ENCODE results near the gene LRRC27.

LRRC27 gene

GRCh38 chr10:132417957-132418441 lies 86.0 kb downstream of the LRRC27 start:
- DNase-seq: no peak

- no peak for DNase-seq
These were observed 86.8 kb downstream of the LRRC27 start for GRCh38 chr10:132418527-132419416.

GRCh38 chr10:132419538-132420468 lies 87.8 kb downstream of the LRRC27 start:
- no peak for DNase-seq

DNA sequence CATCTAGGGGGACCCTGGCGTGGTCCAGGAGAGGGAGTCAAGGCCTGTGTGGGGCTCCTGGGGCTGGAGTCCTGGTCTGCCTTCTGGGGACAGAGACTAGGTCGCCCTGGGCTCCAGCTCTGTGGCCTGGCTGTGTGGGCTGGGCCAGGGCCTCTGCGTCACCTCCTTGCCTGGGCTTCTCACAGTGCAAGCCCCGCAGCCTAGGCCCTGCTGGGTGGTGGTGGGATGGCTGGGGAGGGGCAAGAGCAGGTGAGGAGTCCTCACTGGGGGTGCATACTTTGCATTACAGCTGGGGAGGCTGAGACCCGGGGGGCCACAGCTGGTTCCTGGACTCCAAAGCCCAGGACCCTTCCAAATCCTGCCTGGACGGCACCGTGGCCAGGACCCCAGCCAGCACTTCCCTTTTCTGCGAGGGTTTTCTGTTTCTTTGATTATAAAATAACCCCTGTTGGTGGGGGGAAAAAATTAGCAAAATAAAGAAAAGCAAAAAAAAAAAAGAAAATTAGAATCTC lies 88.5 kb downstream of the LRRC27 start:
- DNase-seq: no peak

DNA sequence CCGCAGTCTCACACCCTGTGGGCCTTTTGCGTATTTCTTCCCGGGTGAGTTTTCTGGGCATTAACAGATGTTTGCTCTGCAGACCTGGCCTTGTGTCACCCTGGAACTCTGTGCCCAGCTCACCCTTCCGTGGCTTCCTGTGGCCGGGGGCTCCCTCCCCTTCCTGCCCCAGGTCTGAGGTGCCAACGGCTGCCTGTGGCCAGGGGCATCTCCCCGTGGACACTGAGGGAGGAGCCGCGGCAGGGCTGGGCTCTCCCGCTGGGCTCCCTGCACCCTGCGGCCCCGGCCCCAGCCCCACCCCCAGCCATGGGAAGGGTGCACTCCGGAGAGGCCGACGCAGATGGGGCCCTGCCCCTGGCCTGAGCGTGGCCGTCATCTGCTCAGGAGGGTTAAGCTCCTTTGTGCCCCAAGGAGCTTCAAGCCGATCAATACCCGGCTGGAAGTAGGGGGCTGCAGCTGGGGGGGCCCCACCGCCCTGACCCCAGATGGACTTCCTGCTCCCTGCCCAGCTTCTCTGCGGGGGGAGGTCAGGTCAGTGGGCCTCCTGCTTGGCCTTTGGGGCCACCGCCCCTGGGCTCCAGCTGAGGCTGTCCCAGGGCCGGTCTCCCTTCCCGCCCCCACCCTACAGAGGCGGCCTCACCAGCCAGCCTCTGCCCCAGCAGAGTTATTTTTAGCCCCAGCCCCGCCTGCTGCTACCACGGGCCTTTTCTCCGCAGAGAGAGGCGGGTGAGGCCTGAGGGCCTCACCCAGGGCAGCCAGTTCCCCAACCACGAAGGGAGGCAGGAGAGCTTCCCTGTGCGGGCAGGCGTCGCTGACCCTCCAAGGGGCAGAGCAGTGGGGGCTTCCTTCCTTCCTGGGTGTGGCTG lies 89.2 kb downstream of the LRRC27 start:
- DNase-seq: no peak

- DNase-seq: no peak
These were observed 90.1 kb downstream of the LRRC27 start for GRCh38 chr10:132421847-132422751.

DNA sequence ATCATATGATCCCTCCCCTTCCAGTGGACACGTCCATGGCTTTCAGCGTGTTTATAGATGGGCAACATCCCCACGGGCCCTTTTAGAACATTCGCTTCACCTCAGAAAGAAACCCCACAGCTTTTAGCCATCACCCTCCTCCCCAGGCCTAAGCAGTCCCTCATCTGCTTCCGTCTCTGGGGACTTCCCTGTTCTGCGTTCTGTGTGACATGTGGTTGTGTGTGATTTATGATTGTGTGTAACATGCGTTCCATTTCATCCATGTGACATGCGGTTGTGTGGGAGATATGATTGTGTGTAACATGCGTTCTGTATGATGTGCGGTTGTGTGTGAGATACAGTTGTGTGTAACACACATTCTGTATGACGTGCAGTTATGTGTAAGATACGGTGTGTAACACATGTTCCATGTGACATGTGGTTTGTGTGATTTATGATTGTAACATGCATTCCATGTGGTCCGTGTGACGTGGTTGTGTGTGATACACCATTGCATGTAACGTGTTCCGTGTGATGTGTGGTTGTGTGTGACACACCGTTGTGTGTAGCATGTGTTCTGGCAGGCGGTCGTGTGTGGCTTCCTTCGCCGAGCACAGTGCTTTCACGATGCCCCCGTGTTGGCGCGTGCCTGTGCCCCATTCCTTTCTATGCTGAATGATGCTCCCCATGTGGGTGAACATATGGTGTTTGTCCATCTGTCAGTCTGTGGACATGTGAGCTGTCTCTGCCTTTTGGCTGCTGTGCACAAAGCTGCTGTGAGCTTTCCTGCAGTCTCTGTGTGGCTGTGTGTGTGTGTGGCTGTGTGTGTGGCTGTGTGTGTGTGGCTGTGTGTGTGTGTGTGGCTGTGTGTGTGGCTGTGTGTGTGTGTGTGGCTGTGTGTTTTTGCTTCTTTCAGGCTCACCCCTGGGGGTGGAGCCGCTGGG lies 91.2 kb downstream of the LRRC27 start:
- DNase-seq: no peak

DNA sequence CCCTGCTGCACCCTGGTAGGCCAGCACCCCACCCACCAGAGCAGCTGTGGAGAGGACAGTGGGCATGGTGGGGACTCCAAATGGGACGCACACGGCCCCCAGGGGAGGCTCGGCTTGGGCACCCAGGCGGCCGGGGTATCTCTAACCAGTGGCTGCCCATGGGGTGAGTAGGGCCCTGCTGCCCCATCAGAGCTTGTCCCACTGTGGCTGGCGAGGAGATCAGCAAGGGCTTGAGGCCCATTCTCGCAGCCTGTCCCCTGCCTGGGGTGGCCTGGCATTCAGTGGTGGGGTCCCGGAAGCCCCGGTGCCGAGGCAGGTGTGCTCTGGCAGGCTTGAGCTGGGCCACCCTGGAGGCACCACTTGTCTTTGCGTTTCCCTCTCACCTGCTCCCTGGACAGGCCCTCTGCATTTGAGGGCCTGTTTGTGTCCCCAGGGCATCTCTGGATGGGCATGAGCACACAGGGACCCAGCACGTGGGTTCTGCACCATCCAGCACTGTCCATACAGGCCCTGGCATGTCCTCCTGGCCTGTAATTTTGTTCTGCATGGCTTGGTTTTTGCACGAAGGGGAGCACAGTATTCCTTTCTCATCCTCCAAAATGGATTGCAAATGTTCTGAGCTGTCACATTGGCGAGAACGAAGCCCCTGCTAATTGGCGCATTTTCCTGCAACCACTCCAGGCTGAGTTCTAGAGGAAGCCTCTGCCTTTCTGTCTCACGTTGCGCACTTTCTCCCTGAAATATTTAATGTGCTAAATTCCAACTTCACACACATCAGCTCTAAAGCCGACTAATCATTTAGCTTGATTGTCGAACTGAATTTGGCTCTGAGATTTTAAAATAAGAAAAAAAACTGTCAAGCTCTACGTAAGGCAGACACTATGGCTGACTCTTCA lies 92.2 kb downstream of the LRRC27 start:
- DNase-seq: no peak

DNA sequence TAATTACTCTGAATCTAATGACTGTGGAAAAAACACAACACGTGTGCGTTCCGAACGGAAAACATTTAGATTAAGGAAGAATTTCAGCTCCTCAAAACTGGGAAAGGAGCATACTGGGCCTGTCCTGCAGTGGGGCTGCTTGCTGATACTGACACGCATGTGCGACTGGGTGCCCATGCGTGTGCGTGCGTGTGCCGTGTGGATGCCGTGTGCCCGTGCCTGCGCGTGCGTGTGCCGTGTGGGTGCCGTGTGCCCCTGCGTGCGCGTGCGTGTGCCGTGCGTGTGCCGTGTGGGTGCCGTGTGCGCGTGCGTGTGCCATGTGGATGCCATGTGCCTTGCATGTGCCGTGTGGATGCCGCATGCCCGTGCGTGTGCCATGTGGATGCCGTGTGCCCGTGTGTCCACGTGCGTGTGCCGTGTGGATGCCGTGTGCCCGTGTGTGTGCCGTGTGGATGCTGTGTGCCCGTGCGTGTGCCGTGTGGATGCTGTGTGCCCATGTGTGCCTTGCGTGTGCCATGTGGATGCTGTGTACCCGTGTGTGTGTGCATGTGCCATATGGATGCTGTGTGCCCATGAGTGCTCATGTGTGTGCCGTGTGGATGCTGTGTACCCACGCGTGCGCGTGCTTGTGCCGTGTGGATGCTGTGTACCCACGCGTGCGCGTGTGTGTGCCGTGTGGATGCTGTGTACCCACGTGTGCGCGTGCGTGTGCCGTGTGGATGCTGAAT lies 93.2 kb downstream of the LRRC27 start:
- no peak for DNase-seq

- no peak for DNase-seq
These were observed 93.8 kb downstream of the LRRC27 start for GRCh38 chr10:132425757-132426155.

- no peak for DNase-seq
These were observed 95.2 kb downstream of the LRRC27 start for GRCh38 chr10:132427006-132427771.

DNA sequence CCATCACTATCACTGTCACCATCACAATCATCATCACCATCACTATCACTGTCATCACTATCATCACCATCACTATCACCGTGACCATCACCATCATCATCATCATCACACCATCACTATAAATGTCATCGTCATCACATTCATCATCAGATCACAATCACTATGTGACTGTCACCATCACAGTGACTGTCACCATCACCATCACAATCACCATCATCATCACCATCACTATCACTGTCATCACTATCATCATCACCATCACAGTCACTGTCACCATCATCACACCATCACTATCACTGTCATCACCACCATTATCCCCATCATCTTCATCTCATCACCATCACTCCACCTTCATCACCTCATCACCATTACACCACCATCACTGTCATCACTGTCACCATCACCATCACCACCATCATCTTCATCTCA lies 96.0 kb downstream of the LRRC27 start:
- DNase-seq: no peak

DNA sequence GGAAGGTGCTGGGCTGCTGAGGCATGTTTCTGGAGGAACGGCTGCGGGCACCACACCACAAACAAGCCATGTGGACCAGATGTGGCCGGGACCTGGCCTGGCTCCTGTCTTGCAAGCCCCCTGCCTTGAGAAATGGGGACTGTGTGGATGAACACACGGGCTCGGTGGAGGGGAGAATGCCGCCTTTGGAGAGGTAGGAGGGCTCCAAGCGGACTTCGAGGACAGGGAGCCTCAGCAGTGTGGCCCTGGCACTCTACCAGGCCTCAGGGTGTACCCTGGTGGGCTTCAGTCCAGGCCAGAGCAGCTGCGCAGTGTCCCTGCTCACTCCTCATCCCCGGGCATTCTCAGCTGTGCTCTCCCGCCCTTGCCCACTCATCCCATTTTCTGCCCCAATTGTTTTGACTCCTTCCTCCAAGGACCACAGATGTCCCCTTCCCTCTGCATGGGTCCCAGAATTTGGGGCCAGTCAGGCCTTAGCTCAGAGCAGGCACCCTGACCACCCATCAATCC lies 96.5 kb downstream of the LRRC27 start:
- no peak for DNase-seq
